GM12891 (cell line): ENCODE results near the gene ISY1.
"Not testable (repeated sequence)": the region's sequence is repeated elsewhere in the genome, so short reads cannot be mapped to it uniquely, and the experiment has no call there.

Source experiments
- POLR2A ChIP-seq: IDR thresholded peaks from 2 replicates; pipeline ENCODE4 v1.6.1; 2011; ENCODE audit warnings: low read depth, low read length, control low read depth
- POLR2AphosphoS5 ChIP-seq: IDR thresholded peaks from 2 replicates; pipeline ENCODE4 v1.6.1; 2011; ENCODE audit warnings: low read depth, low read length, control low read depth
- TAF1 ChIP-seq: IDR thresholded peaks from 2 replicates; pipeline ENCODE4 v1.6.1; 2011; ENCODE audit warnings: low read depth, low read length, control low read depth

DNA sequence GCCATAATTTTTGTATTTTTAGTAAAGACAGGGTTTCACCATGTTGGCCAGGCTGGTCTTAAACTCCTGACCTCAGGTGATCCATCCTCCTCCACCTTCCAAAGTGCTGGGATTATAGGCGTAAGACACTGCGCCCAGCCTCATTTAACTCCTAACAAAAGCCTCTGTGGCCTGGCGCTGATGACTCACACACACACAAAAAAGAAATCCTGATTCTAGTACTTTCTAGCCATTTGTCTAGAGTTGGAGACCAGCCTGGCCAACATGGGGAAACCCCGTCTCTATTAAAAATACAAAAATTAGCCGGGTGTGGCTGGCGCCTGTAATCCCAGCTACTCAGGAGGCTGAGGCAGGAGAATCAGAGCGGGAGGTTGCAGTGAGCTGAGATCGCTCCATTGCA lies 28.9 kb upstream of the ISY1 start:
- not testable (repeated sequence) for TF ChIP-seq POLR2AphosphoS5, POLR2A, TAF1
